T-cell (primary cell): Measurements from ENCODE around the gene LRRC42. TPM values are rescaled to one million over a fixed set of nuclear protein-coding genes. Genes with fewer than 3 reads are reported as not detected.

Experiments used
- ATAC-seq, 4 experiments: fragments of 200-7000 bp in 3 of 4; fragments of 150-1000 bp in 1 of 4; cut with Tn5 transposase; replicated peaks in 1 of 4; 1 replicate in 3 of 4; 2 replicates in 1 of 4; pipeline ENCODE4 v1.10.0; 2021; ENCODE audit warnings: moderate library complexity in 3 of 4, mild to moderate bottlenecking in 2 of 4, moderate number of reproducible peaks in 1 of 4
- CTCF ChIA-PET, 2 donors: fragments of 300-600 bp; sonication (Branson Sonifier 250); formaldehyde crosslinking; loops; one replicate each; lab custom pipeline; 2022; ENCODE audit warnings: antibody characterized with exemption in 2 of 2; lab: Charles Lee
- POLR2A ChIA-PET, 2 donors: fragments of 300-600 bp; sonication (Branson Sonifier 250); formaldehyde crosslinking; loops; one replicate each; lab custom pipeline; 2022; ENCODE audit warnings: antibody characterized with exemption in 2 of 2; lab: Charles Lee
- DNase-seq, 35 experiments: peaks; one replicate each; pipeline versions ENCODE4 v3.0.0 to v3.0.0-alpha.2; 2013 to 2023
- H3K27ac ChIP-seq: one replicate; pipeline ENCODE4 v1.5.1; 2013; ENCODE audit warnings: low read length
- H3K27me3 ChIP-seq, 2 experiments: replicated peaks in 1 of 2; 1 replicate in 1 of 2; 2 replicates in 1 of 2; pipeline versions ENCODE4 v1.6.1 to v1.7.0; 2013; ENCODE audit warnings: low read length in 1 of 2, mixed read lengths in 1 of 2; ENCODE audit not compliant: control insufficient read depth in 2 of 2, insufficient read depth in 2 of 2; ENCODE audit errors: extremely low read depth in 1 of 2
- H3K36me3 ChIP-seq, 2 donors: 1 replicate in 1 of 2; 2 replicates in 1 of 2; pipeline versions ENCODE4 v1.6.1 to v1.7.0; 2013; ENCODE audit warnings: low read length in 1 of 2; ENCODE audit not compliant: control insufficient read depth in 2 of 2, insufficient read depth in 1 of 2; ENCODE audit errors: extremely low read depth in 1 of 2
- H3K4me1 ChIP-seq, 2 experiments: 1 replicate in 1 of 2; 2 replicates in 1 of 2; pipeline versions ENCODE4 v1.6.1 to v1.7.0; 2013; ENCODE audit warnings: low read length in 2 of 2, mixed read lengths in 1 of 2; ENCODE audit not compliant: insufficient read depth in 2 of 2, control insufficient read depth in 1 of 2; ENCODE audit errors: extremely low read depth in 1 of 2
- H3K4me3 ChIP-seq, 2 donors: 1 replicate in 1 of 2; 2 replicates in 1 of 2; pipeline versions ENCODE4 v1.5.1 to v1.7.0; 2013; ENCODE audit warnings: mild to moderate bottlenecking in 2 of 2, low read length in 1 of 2, moderate library complexity in 1 of 2; ENCODE audit not compliant: control insufficient read depth in 1 of 2; ENCODE audit errors: extremely low read depth in 1 of 2
- H3K9me3 ChIP-seq: 2 replicates; pipeline ENCODE4 v1.7.0; 2013
- H3K27ac Mint-ChIP-seq, 2 donors: one replicate each; pipeline ENCODE4 v1.8.0; 2020 to 2021; ENCODE audit warnings: mild to moderate bottlenecking in 2 of 2, mixed read lengths in 2 of 2
- H3K27me3 Mint-ChIP-seq, 2 donors: one replicate each; pipeline ENCODE4 v1.8.0; 2021 to 2022; ENCODE audit warnings: mixed read lengths in 2 of 2
- H3K36me3 Mint-ChIP-seq: one replicate; pipeline ENCODE4 v1.8.0; 2021; ENCODE audit warnings: mixed read lengths
- H3K4me1 Mint-ChIP-seq, 3 donors: one replicate each; pipeline ENCODE4 v1.8.0; 2020 to 2022; ENCODE audit warnings: mixed read lengths in 3 of 3, mild to moderate bottlenecking in 1 of 3
- H3K4me3 Mint-ChIP-seq, 3 donors: one replicate each; pipeline ENCODE4 v1.8.0; 2020 to 2022; ENCODE audit warnings: mild to moderate bottlenecking in 3 of 3, mixed read lengths in 3 of 3, moderate library complexity in 3 of 3
- H3K9me3 Mint-ChIP-seq, 3 donors: one replicate each; pipeline ENCODE4 v1.8.0; 2020 to 2022; ENCODE audit warnings: mixed read lengths in 3 of 3
- WGBS: methylation state at CpG from one replicate; pipeline ENCODE4 v1.1.5; 2013; ENCODE audit warnings: missing lambda C conversion rate; ENCODE audit not compliant: insufficient coverage; 5-methylcytosine and 5-hydroxymethylcytosine counted together
- total RNA-seq, 35 experiments: library from RNA in 6 of 35; stranded (reverse) in 6 of 35; fragments of 120-200 nt in 1 of 35; gene quantifications; one replicate each; pipeline versions ENCODE4 v1.2.1 to v1.2.4 and lab custom pipeline; 2013 to 2026

The LRRC42 gene
- total RNA-seq, 5 donors from 2014 or later (not counting 1 experiment from before 2014, with no cell fraction given) = 6.3 to 8.8 (median 7.9) TPM

DNA sequence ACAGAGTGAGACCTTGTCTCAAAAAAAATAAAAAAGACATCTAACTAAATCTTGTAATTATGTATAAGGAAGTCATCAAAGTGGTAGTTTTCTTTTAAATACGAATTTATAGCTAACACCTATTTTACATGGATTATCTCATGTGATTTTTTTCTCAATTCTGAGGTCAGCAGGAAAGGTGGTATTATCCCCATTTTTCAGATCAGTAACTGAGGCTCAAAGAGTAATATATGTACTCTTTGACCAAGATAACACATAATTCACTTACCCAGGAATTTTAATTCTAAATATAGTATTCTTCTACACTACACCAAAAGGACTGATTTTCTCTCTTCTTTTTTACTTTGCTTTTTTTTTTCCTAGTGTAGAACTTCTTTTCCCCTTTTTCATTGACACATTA is 9.7 kb upstream of the LRRC42 start:
- ATAC-seq = no peak
- ChIA-PET CTCF (no interaction called here), POLR2A (interaction anchor here in 1 of 2 donors (0.7 kb wide), 1 partner anchor 58 kb away, joined by 7 read pairs; no protein-coding TSS in a partner anchor)
- Mint-ChIP-seq H3K4me1 (peaks cover 17 to 21% (median 18%) of the 10 kb centered on the region in 3 donors), H3K27ac (no peak overlapping the region), H3K9me3 (no peaks in the 10 kb centered on the region), H3K36me3 (peaks cover 53% of the 10 kb centered on the region), H3K4me3 (no peak overlapping the region), H3K27me3 (no peaks in the 10 kb centered on the region)
- no peaks in the 10 kb centered on the region for H3K4me1 ChIP-seq
- no CpG with 5 or more reads among the region's 1 CpG for WGBS
- H3K4me3 ChIP-seq = no peak overlapping the region
- peaks cover 6% of the 10 kb centered on the region for H3K9me3 ChIP-seq
- H3K36me3 ChIP-seq = peaks cover 7 to 20% of the 10 kb centered on the region in 2 donors
- no peak for DNase-seq
- no peak overlapping the region for H3K27ac ChIP-seq
- H3K27me3 ChIP-seq = no peaks in the 10 kb centered on the region

DNA sequence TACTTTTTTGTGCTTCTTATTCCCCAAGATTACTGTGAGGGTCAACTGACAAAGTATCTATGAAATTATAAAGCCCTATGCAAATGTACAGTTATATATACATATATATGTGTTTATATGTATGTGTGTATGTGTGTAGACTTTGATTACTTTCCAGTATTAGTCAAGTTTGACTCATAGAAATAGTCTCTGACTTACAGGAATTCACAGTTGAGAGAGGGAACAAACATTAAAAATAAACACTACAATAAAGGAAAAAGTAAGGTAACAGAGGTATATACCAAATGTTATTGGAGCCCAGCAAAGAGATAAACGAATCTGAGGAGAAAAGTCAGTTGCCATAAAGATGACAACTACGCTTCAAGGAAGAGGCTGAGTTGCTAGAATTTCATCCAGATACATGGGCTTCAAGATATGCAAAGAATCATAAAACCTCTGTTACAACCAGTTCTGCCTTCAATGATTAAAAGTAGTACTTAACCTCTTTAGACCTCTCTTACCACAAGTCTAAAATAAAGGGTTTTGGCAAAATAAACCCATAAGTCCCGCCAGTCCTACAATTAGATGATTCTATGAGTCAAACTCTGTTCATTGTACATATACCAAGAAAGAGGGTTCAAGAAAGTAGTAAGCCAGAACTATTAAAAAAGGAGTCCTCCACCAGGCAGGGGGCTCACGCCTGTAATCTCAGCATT is 7.9 kb upstream of the LRRC42 start:
- Histone ChIP-seq H3K9me3 (peaks cover 6% of the 10 kb centered on the region), H3K4me1 (peaks cover 0 to 1% of the 10 kb centered on the region in 2 experiments), H3K27ac (no peak overlapping the region), H3K27me3 (no peaks in the 10 kb centered on the region), H3K4me3 (no peak overlapping the region), H3K36me3 (peaks cover 2 to 20% of the 10 kb centered on the region in 2 donors)
- Mint-ChIP-seq H3K4me3 (no peak overlapping the region), H3K27ac (no peak overlapping the region), H3K4me1 (peaks cover 28 to 33% (median 30%) of the 10 kb centered on the region in 3 donors), H3K36me3 (peaks cover 45% of the 10 kb centered on the region), H3K27me3 (no peaks in the 10 kb centered on the region), H3K9me3 (no peaks in the 10 kb centered on the region)
- ATAC-seq (no peak), DNase-seq (no peak)
- WGBS = 86% methylated on average over 1 of the region's 4 CpGs
- CTCF ChIA-PET = interaction anchor here in 1 of 2 donors (0.7 kb wide), 1 partner anchor 20 kb away, joined by 3 read pairs; no protein-coding TSS in a partner anchor
- POLR2A ChIA-PET = no interaction called here

- POLR2A ChIA-PET = no interaction called here
- H3K27ac ChIP-seq = no peak overlapping the region
- Mint-ChIP-seq H3K36me3 (peaks cover 20% of the 10 kb centered on the region), H3K4me3 (peak overlapping the region in 1 of 3 donors; percentile 96), H3K4me1 (peaks cover 53 to 59% (median 53%) of the 10 kb centered on the region in 3 donors), H3K27ac (no peak overlapping the region), H3K27me3 (no peaks in the 10 kb centered on the region), H3K9me3 (no peaks in the 10 kb centered on the region)
- no CpG with 5 or more reads among the region's 7 CpGs for WGBS
- peaks cover 2 to 8% of the 10 kb centered on the region in 2 donors for H3K36me3 ChIP-seq
- CTCF ChIA-PET = interaction anchor here (0.6 to 0.9 kb wide), 2 partner anchors 16 to 82 kb away, joined by 3 to 4 read pairs; no protein-coding TSS in a partner anchor
- peaks cover 7 to 29% of the 10 kb centered on the region in 2 experiments for H3K4me1 ChIP-seq
- H3K4me3 ChIP-seq = no peak overlapping the region
- DNase-seq = no peak
- no peaks in the 10 kb centered on the region for H3K27me3 ChIP-seq
- no peaks in the 10 kb centered on the region for H3K9me3 ChIP-seq
- ATAC-seq = no peak
Observed at GRCh38 chr1:53942127-53942957, 3.8 kb upstream of the LRRC42 start.

DNA sequence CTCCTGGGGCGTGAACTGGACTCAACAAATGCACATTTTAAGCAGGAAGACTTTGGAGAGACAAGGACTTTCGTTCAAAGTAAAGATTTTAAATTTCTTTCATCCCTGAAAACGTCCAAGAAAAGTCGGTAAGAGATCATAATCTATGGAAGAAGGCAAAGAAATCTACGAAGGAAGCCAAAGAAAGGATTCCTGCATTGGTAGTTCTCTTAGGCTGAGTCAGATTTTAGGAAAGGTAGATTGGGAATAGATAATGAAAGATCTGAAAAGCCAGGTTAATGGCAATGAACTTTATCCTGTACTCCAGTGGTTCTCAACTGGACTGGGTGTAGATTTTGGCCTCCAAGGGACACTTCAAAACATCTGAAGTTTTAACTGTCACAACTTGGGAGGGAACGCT is 3.1 kb upstream of the LRRC42 start:
- Mint-ChIP-seq H3K27me3 (no peaks in the 10 kb centered on the region), H3K36me3 (peaks cover 12% of the 10 kb centered on the region), H3K4me3 (peak overlapping the region; percentile 5 to 96 (median 13)), H3K9me3 (no peaks in the 10 kb centered on the region), H3K4me1 (peaks cover 54 to 64% (median 56%) of the 10 kb centered on the region in 3 donors), H3K27ac (no peak overlapping the region)
- Histone ChIP-seq H3K27ac (no peak overlapping the region), H3K4me1 (peaks cover 7 to 29% of the 10 kb centered on the region in 2 experiments), H3K9me3 (no peaks in the 10 kb centered on the region), H3K27me3 (no peaks in the 10 kb centered on the region), H3K4me3 (no peak overlapping the region), H3K36me3 (peaks cover 2% of the 10 kb centered on the region in 2 donors)
- DNase-seq (no peak), ATAC-seq (no peak)
- ChIA-PET POLR2A (no interaction called here), CTCF (no interaction called here)
- 100% methylated on average over 2 of the region's 6 CpGs for WGBS

DNA sequence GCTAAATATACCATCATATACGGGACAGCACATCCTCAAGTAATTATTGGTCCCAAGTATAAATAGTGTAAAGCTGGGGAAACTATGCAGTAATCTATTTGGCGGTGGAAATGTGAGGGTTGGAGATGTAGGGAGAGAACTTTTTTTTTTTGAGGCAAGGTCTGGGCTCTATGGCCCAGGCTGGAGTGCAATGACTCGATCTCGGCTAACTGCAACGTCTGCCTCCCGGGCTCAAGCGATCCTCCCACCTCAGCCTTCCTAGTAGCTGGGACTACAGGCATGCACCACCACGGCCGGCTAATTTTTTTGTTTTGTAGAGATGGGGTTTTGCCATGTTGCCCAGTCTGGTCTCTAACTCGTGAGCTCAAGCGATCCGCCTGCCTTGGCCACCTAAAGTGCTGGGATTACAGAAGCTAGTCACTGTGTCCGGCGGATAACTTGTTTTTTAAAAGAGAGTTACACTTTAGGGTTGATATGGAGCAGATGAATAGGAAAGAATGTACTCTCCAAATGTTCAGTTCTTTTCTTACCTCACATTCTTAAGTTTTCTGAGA is 2.6 kb upstream of the LRRC42 start:
- WGBS = no CpG with 5 or more reads among the region's 14 CpGs
- DNase-seq = no peak
- peaks cover 7 to 29% of the 10 kb centered on the region in 2 experiments for H3K4me1 ChIP-seq
- Mint-ChIP-seq H3K4me3 (peak overlapping the region; percentile 70 to 96 (median 96)), H3K27me3 (no peaks in the 10 kb centered on the region), H3K9me3 (no peaks in the 10 kb centered on the region), H3K4me1 (peaks cover 57 to 65% (median 57%) of the 10 kb centered on the region in 3 donors), H3K27ac (no peak overlapping the region), H3K36me3 (peaks cover 8% of the 10 kb centered on the region)
- H3K4me3 ChIP-seq = no peak overlapping the region
- H3K36me3 ChIP-seq = peaks cover under 1 to 2% of the 10 kb centered on the region in 2 donors
- no peaks in the 10 kb centered on the region for H3K27me3 ChIP-seq
- no peaks in the 10 kb centered on the region for H3K9me3 ChIP-seq
- CTCF ChIA-PET = no interaction called here
- no peak overlapping the region for H3K27ac ChIP-seq
- ATAC-seq = no peak
- POLR2A ChIA-PET = no interaction called here
